SK-N-MC (cell line): ENCODE data around the gene FBXO10.
"Not testable (repeated sequence)": the region's sequence is repeated elsewhere in the genome, so short reads cannot be mapped to it uniquely, and the experiment has no call there.

ENCODE experiments used
- DNase-seq: peaks from one replicate; pipeline ENCODE4 v3.0.0-alpha.2; 2011; ENCODE audit warnings: low read depth, low spot score
- H3K27ac ChIP-seq: fragments of 200-600 bp; sonication (generic); 2 replicates; pipeline ENCODE4 v1.5.1; 2016; ENCODE audit warnings: mixed run types
- H3K36me3 ChIP-seq: fragments of 200-600 bp; sonication (generic); 2 replicates; pipeline ENCODE4 v1.6.1; 2017; ENCODE audit warnings: antibody characterized with exemption, low read length, mixed read lengths; ENCODE audit not compliant: insufficient read depth
- H3K4me3 ChIP-seq: fragments of 200-600 bp; sonication (generic); 2 replicates; pipeline ENCODE4 v1.5.1; 2016
- H3K9ac ChIP-seq: fragments of 200-600 bp; sonication (generic); 2 replicates; pipeline ENCODE4 v1.8.0; 2017; ENCODE audit warnings: mixed run types, mixed read lengths; ENCODE audit not compliant: insufficient read length
- H3K9me3 ChIP-seq: fragments of 200-600 bp; sonication (generic); 2 replicates; pipeline ENCODE4 v1.6.1; 2017; ENCODE audit warnings: low read depth, mild to moderate bottlenecking, antibody characterized with exemption, low read length, moderate library complexity, mixed read lengths
- EZH2 ChIP-seq: fragments of 200-600 bp; sonication (generic); IDR thresholded peaks from one replicate; pipeline ENCODE4 v1.6.1; 2017; ENCODE audit warnings: antibody characterized with exemption
- FOXP2 ChIP-seq: optimal IDR thresholded peaks from 2 replicates; pipeline ENCODE3; 2011; ENCODE audit warnings: mild to moderate bottlenecking, moderate library complexity; ENCODE audit not compliant: insufficient read depth; ENCODE audit errors: extremely low read length, control extremely low read depth
- POLR2AphosphoS5 ChIP-seq: IDR thresholded peaks from 2 replicates; pipeline ENCODE4 v1.6.1; 2012; ENCODE audit warnings: mild to moderate bottlenecking, low read depth, low read length, borderline replicate concordance

The FBXO10 gene

DNA sequence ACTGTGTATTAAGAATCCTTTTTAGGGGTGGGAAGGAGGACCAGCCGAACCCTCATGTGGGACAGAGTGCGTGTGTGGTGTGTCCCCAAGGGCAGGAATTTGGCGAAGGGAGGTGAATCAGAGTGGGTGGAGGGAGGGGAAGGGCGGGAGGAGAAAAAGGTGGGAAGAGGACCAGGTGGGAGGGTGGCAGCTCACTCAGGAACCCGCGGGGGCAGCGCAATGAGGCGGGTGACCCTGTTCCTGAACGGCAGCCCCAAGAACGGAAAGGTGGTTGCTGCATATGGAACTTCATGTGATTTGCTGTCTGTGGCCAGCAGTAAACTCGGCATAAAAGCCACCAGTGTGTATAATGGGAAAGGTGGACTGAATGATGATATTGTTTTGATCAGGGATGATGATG, 99.2 kb downstream of the FBXO10 start:
- no peak overlapping the region for H3K4me3 ChIP-seq
- no peak for DNase-seq
- H3K9me3 ChIP-seq = peaks cover 3% of the 10 kb centered on the region; the same call in 1 of the 2 replicates
- no peak overlapping the region for H3K27ac ChIP-seq
- TF ChIP-seq POLR2AphosphoS5 (no peak), FOXP2 (no peak), EZH2 (no peak)
- no peaks in the 10 kb centered on the region for H3K36me3 ChIP-seq
- no peak overlapping the region for H3K9ac ChIP-seq

- DNase-seq = no peak
- no peak for TF ChIP-seq POLR2AphosphoS5
- no peak for TF ChIP-seq FOXP2
- TF ChIP-seq EZH2 = no peak
- Histone ChIP-seq H3K9ac (no peak overlapping the region), H3K4me3 (no peak overlapping the region), H3K9me3 (peaks cover 3% of the 10 kb centered on the region; the same call in 1 of the 2 replicates), H3K27ac (no peak overlapping the region), H3K36me3 (no peaks in the 10 kb centered on the region)
Observed at GRCh38 chr9:37474438-37474837, 101.7 kb downstream of the FBXO10 start.

GRCh38 chr9:37473982-37474381, 102.2 kb downstream of the FBXO10 start:
- DNase-seq, H3K27ac ChIP-seq, H3K4me3 ChIP-seq, H3K9me3 ChIP-seq, H3K9ac ChIP-seq, H3K36me3 ChIP-seq: not testable (repeated sequence)

GRCh38 chr9:37471942-37472684, 104.1 kb downstream of the FBXO10 start:
- TF ChIP-seq POLR2AphosphoS5 (no peak), FOXP2 (no peak), EZH2 (no peak)
- Histone ChIP-seq H3K9me3 (peaks cover 3% of the 10 kb centered on the region; the same call in 1 of the 2 replicates), H3K4me3 (peak overlapping the region; percentile 58), H3K9ac (peak overlapping the region; percentile 58), H3K27ac (peak overlapping the region; percentile 96), H3K36me3 (no peaks in the 10 kb centered on the region)
- DNase-seq = peak; percentile 81

- no peak for DNase-seq
- no peaks in the 10 kb centered on the region; the same call in 1 of the 2 replicates for H3K36me3 ChIP-seq
- no peak overlapping the region for H3K9ac ChIP-seq
Observed at GRCh38 chr9:37468620-37469019, 107.6 kb downstream of the FBXO10 start.

DNA sequence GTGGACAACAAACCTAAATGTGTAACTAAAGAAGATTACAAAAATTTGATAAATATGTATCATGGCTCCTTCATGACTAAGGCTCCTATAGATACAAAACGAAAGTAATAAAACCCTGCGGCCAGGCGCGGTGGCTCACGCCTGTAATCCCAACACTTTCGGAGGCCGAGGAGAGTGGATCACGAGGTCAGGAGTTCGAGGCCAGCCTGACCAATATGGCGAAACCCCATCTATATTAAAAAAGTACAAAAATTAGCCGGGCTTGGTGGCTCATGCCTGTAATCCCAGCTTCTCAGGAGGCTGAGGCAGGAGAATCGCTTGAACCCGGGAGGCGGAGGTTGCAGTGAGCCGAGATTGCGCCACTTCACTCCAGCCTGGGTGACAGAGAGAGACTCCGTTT, 108.7 kb downstream of the FBXO10 start:
- not testable (repeated sequence) for H3K27ac ChIP-seq, H3K36me3 ChIP-seq, H3K4me3 ChIP-seq, DNase-seq, H3K9me3 ChIP-seq, H3K9ac ChIP-seq

More at GRCh38 chr9:37468620-37469019, 107.6 kb downstream of the FBXO10 start:
- Histone ChIP-seq H3K9me3 (no peaks in the 10 kb centered on the region), H3K27ac (no peak overlapping the region), H3K4me3 (no peak overlapping the region)
- TF ChIP-seq EZH2 = no peak
- TF ChIP-seq FOXP2 = no peak
- no peak for TF ChIP-seq POLR2AphosphoS5

- peak overlapping the region; percentile 96 for H3K9ac ChIP-seq
- H3K9me3 ChIP-seq = no peaks in the 10 kb centered on the region
- peaks cover 2% of the 10 kb centered on the region; the same call in 1 of the 2 replicates for H3K36me3 ChIP-seq
- TF ChIP-seq EZH2 (no peak), FOXP2 (no peak), POLR2AphosphoS5 (no peak)
- peak overlapping the region; percentile 93 for H3K4me3 ChIP-seq
- DNase-seq = no peak
- H3K27ac ChIP-seq = peak overlapping the region; percentile 95
Observed at GRCh38 chr9:37466037-37466709, 110.0 kb downstream of the FBXO10 start.

- Histone ChIP-seq H3K9ac (peak within 1 kb of the TSS; percentile 96), H3K4me3 (peak within 1 kb of the TSS; percentile 93), H3K27ac (peak within 1 kb of the TSS; percentile 95), H3K9me3 (no peaks in the 10 kb centered on the region), H3K36me3 (peaks cover 2% of the 10 kb centered on the region; the same call in 1 of the 2 replicates)
- DNase-seq = peak; percentile 99
- TF ChIP-seq FOXP2 (no peak), POLR2AphosphoS5 (peak; percentile 83)
Observed at GRCh38 chr9:37465249-37466036, 110.7 kb downstream of the FBXO10 start, which contains the start of gene ZBTB5. TSS of gene ZBTB5 (minus strand) at chr9:37465450. CDS start at chr9:37442551, 22,899 bp downstream.
